Measurements from ENCODE around the gene ATP11A.

Gene ATP11A

GRCh38 chr13:112803422-112803821 is 113.6 kb downstream of the ATP11A start:
- no peak for DNase-seq

- no peak for DNase-seq
These were observed 114.5 kb downstream of the ATP11A start for GRCh38 chr13:112804374-112804773.

GRCh38 chr13:112806739-112807652 is 117.2 kb downstream of the ATP11A start:
- DNase-seq, result no peak

GRCh38 chr13:112807653-112808376 is 118.0 kb downstream of the ATP11A start:
- DNase-seq, result no peak

- no peak for DNase-seq
These were observed 118.7 kb downstream of the ATP11A start for GRCh38 chr13:112808377-112809140.

- no peak for DNase-seq
These were observed 119.8 kb downstream of the ATP11A start for GRCh38 chr13:112809332-112810315.

GRCh38 chr13:112810608-112811007 is 120.8 kb downstream of the ATP11A start:
- DNase-seq, result no peak

- no peak for DNase-seq
These were observed 122.6 kb downstream of the ATP11A start for GRCh38 chr13:112812306-112813055.

- no peak for DNase-seq
These were observed 123.7 kb downstream of the ATP11A start for GRCh38 chr13:112813552-112813951.

GRCh38 chr13:112814905-112815585 is 125.2 kb downstream of the ATP11A start:
- DNase-seq, result peak; percentile 19

- no peak for DNase-seq
These were observed 126.0 kb downstream of the ATP11A start for GRCh38 chr13:112815871-112816270.

GRCh38 chr13:112818040-112818697 is 128.3 kb downstream of the ATP11A start:
- DNase-seq, result no peak

GRCh38 chr13:112818698-112819045 is 128.8 kb downstream of the ATP11A start:
- DNase-seq, result no peak

- no peak for DNase-seq
These were observed 129.3 kb downstream of the ATP11A start for GRCh38 chr13:112819111-112819510.

- DNase-seq, result no peak
These were observed 130.0 kb downstream of the ATP11A start for GRCh38 chr13:112819816-112820215.

- DNase-seq, result no peak
These were observed 130.5 kb downstream of the ATP11A start for GRCh38 chr13:112820318-112820717.

GRCh38 chr13:112821340-112822055 is 131.7 kb downstream of the ATP11A start:
- DNase-seq, result no peak

- no peak for DNase-seq
These were observed 133.0 kb downstream of the ATP11A start for GRCh38 chr13:112822851-112823250.

- DNase-seq, result no peak
These were observed 134.6 kb downstream of the ATP11A start for GRCh38 chr13:112824429-112824828.
